Activated CD8-positive, alpha-beta memory T cell treated with anti-CD3 and anti-CD28 coated beads, Interleukin-2, amount 10 ng/mL, durations not matched to agents 7 days and 5 days (primary cell): Measurements from ENCODE around the gene PRORP. TPM values are rescaled to one million over a fixed set of nuclear protein-coding genes. Genes with fewer than 3 reads are reported as not detected.
A peak's percentile ranks its signal among the peaks of the same experiment; 100 is the strongest.
"Not testable (repeated sequence)": the region's sequence is repeated elsewhere in the genome, so short reads cannot be mapped to it uniquely, and the experiment has no call there.

ENCODE experiments used
- ATAC-seq: fragments of 150-1000 bp; cut with Tn5 transposase; one replicate; pipeline ENCODE4 v1.10.0; 2021; ENCODE audit warnings: moderate library complexity
- CTCF ChIA-PET: fragments of 350-600 bp; sonication (Branson Sonifier 250); formaldehyde crosslinking; loops from one replicate; lab custom pipeline; 2021; ENCODE audit warnings: antibody characterized with exemption; lab: Charles Lee
- DNase-seq: peaks from one replicate; pipeline ENCODE4 v3.0.0-alpha.2; 2020
- H3K27ac Mint-ChIP-seq: one replicate; pipeline ENCODE4 v1.8.0; 2021; ENCODE audit warnings: mild to moderate bottlenecking, mixed read lengths
- H3K27me3 Mint-ChIP-seq: one replicate; pipeline ENCODE4 v1.8.0; 2021; ENCODE audit warnings: mixed read lengths
- H3K36me3 Mint-ChIP-seq: one replicate; pipeline ENCODE4 v1.8.0; 2021; ENCODE audit warnings: mild to moderate bottlenecking, mixed read lengths
- H3K4me1 Mint-ChIP-seq: one replicate; pipeline ENCODE4 v1.8.0; 2021; ENCODE audit warnings: mixed read lengths
- H3K4me3 Mint-ChIP-seq: one replicate; pipeline ENCODE4 v1.8.0; 2021; ENCODE audit warnings: mild to moderate bottlenecking, moderate library complexity, mixed read lengths
- H3K9me3 Mint-ChIP-seq: one replicate; pipeline ENCODE4 v1.8.0; 2022; ENCODE audit warnings: low read depth, mixed read lengths
- total RNA-seq, 2 experiments: library from RNA; stranded (reverse); gene quantifications; one replicate each; pipeline ENCODE4 v1.2.3, GENCODE V29; 2021

The PRORP gene
- 10 to 100 TPM; 28.0 to 31.3 TPM for total RNA-seq

DNA sequence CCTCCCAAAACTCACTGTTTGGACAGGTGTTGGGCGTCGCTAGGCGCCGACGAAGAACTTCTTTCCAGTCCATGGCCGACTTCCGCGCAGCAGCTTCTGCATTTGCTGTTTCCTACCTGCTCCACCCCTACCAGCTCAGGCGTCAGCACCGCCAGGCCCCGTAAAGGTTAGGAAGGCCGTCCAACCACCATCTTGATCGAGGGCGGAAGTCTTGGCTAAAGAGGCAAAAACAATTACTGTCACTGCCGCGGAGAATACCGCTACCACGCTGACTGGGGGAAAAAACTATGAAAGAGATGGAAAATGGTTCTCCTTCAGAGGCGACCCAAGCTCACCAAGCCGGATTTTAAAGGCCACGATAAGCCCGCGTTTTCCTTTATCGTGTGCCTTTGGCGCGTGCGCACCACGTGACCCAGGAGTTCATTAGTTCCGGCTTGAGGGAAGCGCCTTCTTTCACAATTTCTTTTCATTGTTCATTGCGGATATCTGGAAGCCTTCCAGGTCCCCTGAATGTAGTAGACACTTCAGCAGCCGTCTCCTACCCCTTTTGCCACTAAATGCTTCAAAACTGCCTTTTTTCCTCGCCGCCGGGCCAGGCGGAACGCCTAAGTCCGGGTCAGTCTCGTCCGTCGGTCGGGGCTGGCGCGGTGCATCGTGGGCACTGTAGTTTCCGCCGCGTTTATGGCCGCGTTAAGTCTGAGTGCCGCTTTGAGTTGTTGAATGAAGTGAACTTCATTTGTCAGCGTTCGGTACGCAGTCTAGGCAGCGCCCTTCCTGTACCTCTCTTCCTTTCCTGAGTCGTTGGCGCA lies at the start of gene PRORP, which contains the start of gene PPP2R3C:
TSS of gene PRORP (plus strand) at position 666 of the 809 bp plus-strand sequence. CDS start 694 bp downstream, outside the sequence.
TSS of gene PPP2R3C (minus strand) at position 104 of the 809 bp plus-strand sequence. CDS start at position 73, 31 bp downstream.
- no peaks in the 10 kb centered on the region for H3K9me3 Mint-ChIP-seq
- CTCF ChIA-PET: interaction anchor here (1.2 to 3.3 kb wide), 6 partner anchors 18 to 295 kb away, joined by 3 to 12 read pairs (median 7); partner anchors contain the start of genes FAM177A1, NFKBIA and PSMA6
- H3K36me3 Mint-ChIP-seq: peaks cover 22% of the 10 kb centered on the region
- DNase-seq (peak; percentile 97), ATAC-seq (peak; percentile 90)
- H3K4me3 Mint-ChIP-seq: peak within 1 kb of the TSS; percentile 94
- H3K27me3 Mint-ChIP-seq: no peaks in the 10 kb centered on the region
- peak within 1 kb of the TSS; percentile 99 for H3K27ac Mint-ChIP-seq
- H3K4me1 Mint-ChIP-seq: peaks cover 56% of the 10 kb centered on the region

GRCh38 chr14:35073486-35073885 lies 48.9 kb upstream of the PRORP start:
- H3K9me3 Mint-ChIP-seq: no peaks in the 10 kb centered on the region
- no peak for DNase-seq
- peaks cover 24% of the 10 kb centered on the region for H3K36me3 Mint-ChIP-seq
- H3K27me3 Mint-ChIP-seq: no peaks in the 10 kb centered on the region
- H3K4me1 Mint-ChIP-seq: no peaks in the 10 kb centered on the region
- no peak overlapping the region for H3K4me3 Mint-ChIP-seq
- H3K27ac Mint-ChIP-seq: no peak overlapping the region
- ATAC-seq: no peak
- CTCF ChIA-PET: interaction anchor here (0.8 kb wide), 1 partner anchor 47 kb away, joined by 3 read pairs; no protein-coding TSS in a partner anchor

DNA sequence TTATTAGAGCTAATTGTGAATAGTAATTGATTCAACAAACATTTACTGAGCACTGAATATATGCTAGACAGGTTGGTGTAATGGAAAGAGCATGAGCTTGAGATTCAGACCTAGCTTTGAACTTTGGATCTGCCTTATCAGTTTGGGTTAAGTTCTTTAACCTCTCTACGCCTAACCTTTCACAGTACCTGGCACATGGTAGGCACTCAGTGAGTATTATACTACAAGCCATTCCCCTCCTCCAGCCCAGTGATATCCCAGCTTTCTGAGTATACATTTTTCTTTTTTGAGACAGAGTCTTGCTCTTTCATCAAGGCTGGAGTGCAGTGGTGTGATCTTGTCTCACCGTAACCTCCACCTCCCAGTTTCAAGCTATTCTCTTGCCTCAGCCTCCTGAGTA lies 44.3 kb upstream of the PRORP start:
- Mint-ChIP-seq H3K4me1 (no peaks in the 10 kb centered on the region), H3K9me3 (no peaks in the 10 kb centered on the region), H3K4me3 (no peak overlapping the region), H3K27ac (no peak overlapping the region), H3K27me3 (no peaks in the 10 kb centered on the region), H3K36me3 (peaks cover 14% of the 10 kb centered on the region)
- CTCF ChIA-PET: no interaction called here
- no peak for ATAC-seq
- no peak for DNase-seq

DNA sequence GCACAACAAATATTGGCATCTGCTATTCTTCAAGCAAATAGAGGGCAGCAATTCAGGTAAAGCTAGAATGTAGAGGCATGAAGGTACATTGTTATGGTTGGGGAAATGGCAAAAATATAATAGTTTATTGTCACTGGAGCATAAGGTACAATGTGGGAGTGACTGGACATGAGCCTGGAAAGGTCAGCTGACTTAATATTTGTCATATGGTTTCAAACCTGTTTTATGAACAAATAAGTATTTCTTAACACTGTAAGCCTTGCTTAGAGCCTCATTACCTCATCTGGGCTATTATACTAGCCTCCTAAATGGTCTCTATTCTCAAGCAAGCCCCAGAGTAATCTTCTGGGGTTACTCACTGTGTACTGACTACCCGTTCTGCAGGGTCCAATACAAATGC lies 42.6 kb upstream of the PRORP start:
- H3K9me3 Mint-ChIP-seq: no peaks in the 10 kb centered on the region
- H3K36me3 Mint-ChIP-seq: peaks cover 17% of the 10 kb centered on the region
- ATAC-seq (no peak), DNase-seq (no peak)
- CTCF ChIA-PET: no interaction called here
- no peaks in the 10 kb centered on the region for H3K4me1 Mint-ChIP-seq
- H3K27ac Mint-ChIP-seq: no peak overlapping the region
- no peak overlapping the region for H3K4me3 Mint-ChIP-seq
- H3K27me3 Mint-ChIP-seq: no peaks in the 10 kb centered on the region

- Mint-ChIP-seq H3K4me3 (no peak overlapping the region), H3K9me3 (no peaks in the 10 kb centered on the region), H3K27ac (no peak overlapping the region), H3K27me3 (no peaks in the 10 kb centered on the region), H3K36me3 (peaks cover 34% of the 10 kb centered on the region), H3K4me1 (no peaks in the 10 kb centered on the region)
- DNase-seq (no peak), ATAC-seq (no peak)
- CTCF ChIA-PET: interaction anchor here (0.7 kb wide), 2 partner anchors 69 to 411 kb away, joined by 3 read pairs; no protein-coding TSS in a partner anchor
These were observed 38.7 kb upstream of the PRORP start for GRCh38 chr14:35083530-35084150.

DNA sequence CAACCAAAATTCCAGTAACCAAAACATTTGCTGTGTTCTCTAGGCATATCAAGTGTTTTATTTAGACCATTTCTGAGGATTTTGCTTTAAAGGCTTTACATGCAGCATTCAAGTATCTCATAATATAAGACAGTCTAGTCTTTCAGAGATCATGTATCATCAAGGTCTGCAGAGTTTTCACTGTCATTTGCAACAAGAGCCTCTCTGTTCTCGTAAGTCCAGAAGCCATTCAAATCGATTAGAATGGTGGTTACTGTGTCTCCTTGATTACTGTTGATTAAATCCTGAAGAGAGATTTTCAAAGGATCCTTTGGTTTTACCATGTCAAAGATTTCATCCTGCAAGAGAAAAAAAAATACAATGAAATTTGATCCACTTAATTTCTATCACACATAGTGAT lies 36.9 kb upstream of the PRORP start:
- CTCF ChIA-PET: no interaction called here
- no peak overlapping the region for H3K27ac Mint-ChIP-seq

DNA sequence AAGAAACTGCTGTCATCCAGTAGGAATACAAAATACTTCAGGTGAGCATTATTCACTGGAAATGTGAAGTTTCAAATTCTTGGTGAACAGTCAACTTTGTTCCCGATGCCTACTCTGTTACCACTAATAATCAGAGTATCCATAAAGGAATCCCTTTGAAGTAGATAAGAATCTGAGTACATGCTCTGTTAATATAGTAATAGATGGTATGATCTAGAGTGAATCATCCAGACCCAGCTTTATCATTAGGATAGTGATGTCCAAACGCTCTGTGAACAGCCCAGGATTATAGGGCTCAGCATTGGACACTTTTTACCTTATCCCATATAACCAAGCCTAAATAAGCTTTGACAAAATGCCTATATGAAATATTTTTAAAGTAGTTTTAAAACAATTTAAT lies 33.8 kb upstream of the PRORP start:
- Mint-ChIP-seq H3K9me3 (no peaks in the 10 kb centered on the region), H3K27ac (no peak overlapping the region), H3K4me3 (no peak overlapping the region), H3K36me3 (peaks cover 42% of the 10 kb centered on the region), H3K4me1 (no peaks in the 10 kb centered on the region), H3K27me3 (no peaks in the 10 kb centered on the region)
- CTCF ChIA-PET: no interaction called here
- DNase-seq (no peak), ATAC-seq (no peak)

More for the DNA sequence above, 36.9 kb upstream of the PRORP start:
- peaks cover 32% of the 10 kb centered on the region for H3K36me3 Mint-ChIP-seq
- no peaks in the 10 kb centered on the region for H3K4me1 Mint-ChIP-seq
- DNase-seq: no peak
- H3K9me3 Mint-ChIP-seq: no peaks in the 10 kb centered on the region
- ATAC-seq: no peak
- H3K4me3 Mint-ChIP-seq: no peak overlapping the region
- no peaks in the 10 kb centered on the region for H3K27me3 Mint-ChIP-seq

- not testable (repeated sequence) for H3K27ac Mint-ChIP-seq, H3K9me3 Mint-ChIP-seq, H3K27me3 Mint-ChIP-seq, H3K4me1 Mint-ChIP-seq, DNase-seq, H3K4me3 Mint-ChIP-seq, ATAC-seq
- CTCF ChIA-PET: interaction anchor here (1.1 to 1.5 kb wide), 2 partner anchors 12 to 63 kb away, joined by 3 to 4 read pairs; no protein-coding TSS in a partner anchor
- peaks cover 44% of the 10 kb centered on the region for H3K36me3 Mint-ChIP-seq
These were observed 27.7 kb upstream of the PRORP start for GRCh38 chr14:35094645-35095044.

DNA sequence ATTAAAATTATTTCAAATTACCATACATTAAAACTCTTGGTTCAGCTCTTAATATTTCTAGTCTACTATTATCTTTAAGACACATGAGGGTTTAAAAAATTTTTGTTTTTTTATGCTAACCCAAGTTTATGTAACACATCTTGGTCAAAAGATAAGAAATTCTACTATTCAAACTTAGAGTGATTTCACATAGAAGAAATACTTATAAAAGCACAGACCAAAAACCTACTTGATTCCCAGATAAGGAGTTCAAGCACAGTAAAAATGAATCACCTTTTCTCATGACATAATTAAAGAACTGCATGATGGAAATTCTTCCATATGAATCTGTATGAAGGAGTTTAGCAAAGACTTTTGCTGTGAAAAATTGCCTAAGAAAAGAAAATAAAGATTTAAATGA lies 14.5 kb upstream of the PRORP start:
- Mint-ChIP-seq H3K27me3 (no peaks in the 10 kb centered on the region), H3K9me3 (no peaks in the 10 kb centered on the region), H3K4me1 (peaks cover 3% of the 10 kb centered on the region), H3K4me3 (no peak overlapping the region), H3K27ac (no peak overlapping the region), H3K36me3 (peaks cover 48% of the 10 kb centered on the region)
- CTCF ChIA-PET: no interaction called here
- DNase-seq: no peak
- no peak for ATAC-seq

GRCh38 chr14:35112641-35113040 lies 9.7 kb upstream of the PRORP start:
- Mint-ChIP-seq H3K4me1 (peaks cover 11% of the 10 kb centered on the region), H3K27ac (no peak overlapping the region), H3K27me3 (no peaks in the 10 kb centered on the region), H3K4me3 (no peak overlapping the region), H3K9me3 (no peaks in the 10 kb centered on the region), H3K36me3 (peaks cover 51% of the 10 kb centered on the region)
- CTCF ChIA-PET: no interaction called here
- ATAC-seq (no peak), DNase-seq (no peak)

- H3K4me1 Mint-ChIP-seq: peaks cover 16% of the 10 kb centered on the region
- H3K9me3 Mint-ChIP-seq: no peaks in the 10 kb centered on the region
- no peak overlapping the region for H3K4me3 Mint-ChIP-seq
- peaks cover 50% of the 10 kb centered on the region for H3K36me3 Mint-ChIP-seq
- no peak overlapping the region for H3K27ac Mint-ChIP-seq
- no peaks in the 10 kb centered on the region for H3K27me3 Mint-ChIP-seq
- CTCF ChIA-PET: no interaction called here
- DNase-seq (no peak), ATAC-seq (no peak)
These were observed 8.9 kb upstream of the PRORP start for GRCh38 chr14:35113308-35113950.

DNA sequence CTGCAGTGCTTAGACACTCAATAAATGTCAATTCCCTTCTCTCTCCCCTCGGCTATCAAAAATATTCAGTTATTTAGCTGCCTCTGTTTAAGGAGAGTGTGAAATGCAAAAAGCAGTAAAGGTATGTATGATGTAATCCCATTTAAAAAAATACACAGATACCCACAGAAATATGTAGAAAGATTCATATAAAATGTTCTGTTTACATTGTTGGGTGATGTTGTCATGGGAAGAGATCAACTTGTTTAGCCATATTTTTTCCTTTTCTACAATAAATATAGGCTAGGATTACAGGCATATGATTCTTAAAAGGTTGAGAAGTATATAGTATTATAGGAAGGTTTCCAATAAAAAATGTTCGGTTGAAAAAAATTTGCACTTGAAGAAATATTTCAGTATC lies 8.3 kb upstream of the PRORP start:
- Mint-ChIP-seq H3K36me3 (peaks cover 53% of the 10 kb centered on the region), H3K9me3 (no peaks in the 10 kb centered on the region), H3K27me3 (no peaks in the 10 kb centered on the region), H3K4me1 (peaks cover 20% of the 10 kb centered on the region), H3K4me3 (no peak overlapping the region), H3K27ac (no peak overlapping the region)
- ATAC-seq: no peak
- CTCF ChIA-PET: no interaction called here
- no peak for DNase-seq

DNA sequence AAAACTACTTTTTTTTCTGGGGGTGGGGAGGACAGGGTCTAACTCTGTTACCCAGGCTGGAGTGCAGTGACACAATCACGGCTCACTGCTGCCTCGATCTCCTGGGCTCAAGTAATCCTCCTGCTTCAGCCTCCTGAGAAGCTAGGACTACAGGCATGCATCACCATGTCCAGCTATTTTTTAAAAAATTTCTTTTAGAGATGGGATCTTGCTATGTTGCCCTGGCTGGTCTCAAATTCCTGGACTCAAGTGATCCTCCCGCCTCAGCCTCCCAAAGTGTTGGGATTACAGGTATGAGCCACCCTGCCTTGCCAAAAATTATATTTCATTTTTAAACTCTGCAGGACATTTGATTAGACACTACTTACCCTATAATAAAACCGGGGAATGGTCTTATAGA lies 6.1 kb upstream of the PRORP start:
- Mint-ChIP-seq H3K9me3 (no peaks in the 10 kb centered on the region), H3K27ac (no peak overlapping the region), H3K4me1 (peaks cover 34% of the 10 kb centered on the region), H3K4me3 (no peak overlapping the region), H3K27me3 (no peaks in the 10 kb centered on the region), H3K36me3 (peaks cover 44% of the 10 kb centered on the region)
- ATAC-seq (no peak), DNase-seq (no peak)
- CTCF ChIA-PET: no interaction called here
